Hematopoietic multipotent progenitor cell treated with erythropoietin and hydrocortisone succinate and interleukin-3 and kit ligand, for 17 days (in vitro differentiated cells): ENCODE measurements around the gene HSPA8.
"Not testable (repeated sequence)": the region's sequence is repeated elsewhere in the genome, so short reads cannot be mapped to it uniquely, and the experiment has no call there.

Experiments used
- DNase-seq: peaks from one replicate; pipeline ENCODE4 v3.0.0-alpha.2; 2015; ENCODE audit warnings: low spot score

HSPA8 gene

DNA sequence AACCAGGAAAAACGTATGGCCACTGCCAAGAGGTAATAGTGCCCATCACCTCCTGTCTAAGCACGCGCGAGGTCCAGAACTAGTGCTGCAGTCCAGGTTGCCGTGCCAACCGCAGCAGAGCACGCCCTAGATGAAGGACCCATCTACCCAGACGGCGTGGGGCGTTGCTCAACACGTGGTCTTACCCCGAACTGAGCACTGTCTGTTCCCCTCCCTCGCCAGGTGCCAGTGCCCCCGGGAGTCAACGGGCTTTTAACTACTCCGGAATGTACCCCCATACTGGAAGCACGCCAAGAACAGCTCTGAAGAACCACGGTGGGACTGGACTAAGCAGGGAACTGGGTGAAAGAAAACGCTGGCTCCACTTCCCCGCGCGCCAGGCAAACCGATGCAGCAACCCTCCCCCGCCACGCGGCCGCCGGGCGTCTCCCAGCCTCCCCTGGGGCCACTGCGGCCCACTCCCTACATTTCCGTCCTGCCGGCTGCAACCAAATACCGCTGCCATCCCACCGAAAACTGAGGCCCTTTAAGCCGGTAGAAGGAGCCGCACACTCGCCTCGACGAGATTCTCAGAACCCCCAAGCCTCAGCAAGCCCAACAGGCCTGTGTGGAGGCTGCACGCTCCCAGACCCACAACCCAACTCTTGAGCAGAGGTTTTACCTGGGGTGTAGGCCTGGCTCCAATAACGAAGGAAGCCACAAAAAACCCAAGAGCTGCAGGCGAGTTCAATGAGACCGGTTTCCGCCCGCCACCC, at the start of gene HSPA8:
Gene HSPA8, minus strand, starts transcription at position 734 of the 755 bp plus-strand sequence. CDS start 812 bp downstream, outside the sequence.
- DNase-seq = peak; percentile 85

GRCh38 chr11:123111465-123111864, 49.5 kb upstream of the HSPA8 start:
- DNase-seq = peak; percentile 29

DNA sequence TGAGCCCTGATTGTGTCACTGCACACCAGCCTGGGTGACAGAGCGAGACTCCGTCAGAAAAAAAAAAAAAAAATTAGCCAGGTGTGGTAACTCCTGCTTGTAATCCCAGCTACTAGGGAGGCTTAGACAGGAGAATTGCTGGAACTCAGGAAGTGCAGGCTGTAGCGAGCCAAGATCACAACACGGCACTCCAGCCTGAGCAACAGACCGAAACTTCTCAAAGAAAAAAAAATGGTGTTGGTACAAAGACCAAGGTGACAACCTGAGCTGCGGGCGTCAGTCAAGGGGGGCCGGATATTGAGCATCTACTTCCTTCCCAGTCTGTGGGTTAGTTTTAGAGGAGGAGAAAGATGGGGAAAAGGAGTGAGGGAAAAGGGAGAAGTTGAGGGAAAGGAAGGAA, 48.5 kb upstream of the HSPA8 start:
- DNase-seq = no peak

- no peak for DNase-seq
Observed at GRCh38 chr11:123107945-123108495, 46.1 kb upstream of the HSPA8 start.

DNA sequence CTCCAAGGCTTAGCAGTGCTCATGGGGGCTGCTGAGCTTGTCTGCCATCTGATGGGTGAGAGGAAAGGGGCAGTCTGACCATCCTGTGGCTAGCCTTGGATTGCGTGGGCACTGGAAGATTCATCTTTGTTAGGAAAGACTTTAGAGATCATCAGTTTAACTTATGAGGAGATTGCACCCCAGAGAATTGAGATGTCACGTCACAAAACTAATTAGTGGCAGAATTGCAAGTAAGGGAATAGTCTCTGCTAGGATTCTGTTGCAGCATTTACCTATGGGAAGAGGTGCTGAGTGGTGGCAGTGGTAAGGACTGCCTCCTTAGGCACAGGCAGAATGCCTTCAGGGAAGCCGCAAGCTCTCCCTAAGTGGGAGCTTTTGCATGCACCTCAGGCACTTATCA, 42.8 kb upstream of the HSPA8 start:
- no peak for DNase-seq

DNA sequence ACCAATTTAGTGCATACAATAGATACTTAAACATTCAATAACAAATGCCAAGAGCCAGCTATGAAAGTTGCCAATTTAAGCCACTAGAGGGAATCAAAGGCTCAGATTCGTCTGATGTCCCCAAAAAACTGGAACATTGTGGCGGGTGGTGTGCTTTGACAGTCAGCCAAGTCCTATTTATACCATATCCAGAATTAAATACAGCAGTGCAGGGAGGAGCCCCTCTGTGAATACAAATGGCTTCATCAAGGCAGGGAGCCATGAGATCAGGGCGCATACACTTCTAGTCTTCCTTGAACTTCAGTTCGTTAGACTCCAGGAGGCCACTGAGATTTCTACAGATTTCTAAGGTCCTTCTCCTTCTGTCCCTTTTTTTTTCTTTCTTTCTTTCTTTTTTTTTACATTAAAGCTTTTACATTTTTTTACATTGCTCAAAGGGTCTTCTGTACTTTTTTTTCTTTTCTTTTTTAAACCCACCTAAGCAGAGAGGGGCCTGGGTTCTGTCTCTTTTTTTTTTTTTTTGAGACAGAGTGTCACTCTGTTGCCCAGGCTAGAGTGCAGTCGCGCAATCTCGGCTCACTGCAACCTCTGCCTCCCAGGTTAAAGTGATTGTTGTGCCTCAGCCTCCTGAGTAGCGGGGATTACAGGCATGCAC, 41.5 kb upstream of the HSPA8 start:
- peak; percentile 10 for DNase-seq

- DNase-seq = no peak
Observed at GRCh38 chr11:123100379-123101085, 38.6 kb upstream of the HSPA8 start.

DNA sequence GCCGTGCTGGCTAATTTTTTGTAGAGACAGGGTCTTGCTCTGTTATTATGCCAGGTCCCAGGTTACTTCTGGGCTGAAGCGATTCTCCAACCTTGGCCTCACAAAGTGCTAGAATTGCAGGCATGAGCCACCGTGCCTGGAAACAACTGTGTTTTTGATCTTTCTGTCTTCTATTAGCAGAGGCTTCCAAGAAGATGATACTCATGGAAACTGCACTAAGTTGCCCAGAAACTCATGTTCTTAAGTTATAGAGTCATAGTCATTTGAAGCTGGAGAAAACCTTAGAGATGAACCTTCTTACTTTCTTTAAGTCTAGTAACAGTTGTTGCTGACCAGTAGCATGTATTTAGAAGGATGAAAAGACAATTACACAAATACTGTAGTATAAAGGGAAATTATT, 37.1 kb upstream of the HSPA8 start:
- no peak for DNase-seq

GRCh38 chr11:123093739-123094138, 31.8 kb upstream of the HSPA8 start:
- no peak for DNase-seq

- no peak for DNase-seq
Observed at GRCh38 chr11:123091506-123091905, 29.6 kb upstream of the HSPA8 start.

- not testable (repeated sequence) for DNase-seq
Observed at GRCh38 chr11:123090168-123090567, 28.2 kb upstream of the HSPA8 start.

GRCh38 chr11:123088896-123089295, 27.0 kb upstream of the HSPA8 start:
- not testable (repeated sequence) for DNase-seq

DNA sequence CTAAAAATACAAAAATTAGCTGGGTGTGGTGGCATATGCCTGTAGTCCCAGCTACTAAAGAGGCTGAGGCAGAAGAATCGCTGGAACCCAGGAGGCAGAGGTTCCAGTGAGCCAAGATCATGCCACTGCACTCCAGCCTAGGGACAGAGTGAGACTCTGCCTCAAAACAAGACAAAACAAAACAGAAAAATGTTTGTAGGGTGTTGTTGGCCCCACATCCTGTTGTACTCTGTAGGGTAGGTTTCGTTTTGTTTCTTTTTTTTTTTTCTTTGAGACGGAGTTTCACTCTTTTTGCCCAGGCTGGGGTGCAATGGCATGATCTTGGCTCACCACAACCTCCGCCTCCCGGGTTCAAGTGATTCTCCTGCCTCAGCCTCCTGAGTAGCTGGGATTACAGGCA, 25.7 kb upstream of the HSPA8 start:
- not testable (repeated sequence) for DNase-seq

- DNase-seq = no peak
Observed at GRCh38 chr11:123086305-123086704, 24.4 kb upstream of the HSPA8 start.

DNA sequence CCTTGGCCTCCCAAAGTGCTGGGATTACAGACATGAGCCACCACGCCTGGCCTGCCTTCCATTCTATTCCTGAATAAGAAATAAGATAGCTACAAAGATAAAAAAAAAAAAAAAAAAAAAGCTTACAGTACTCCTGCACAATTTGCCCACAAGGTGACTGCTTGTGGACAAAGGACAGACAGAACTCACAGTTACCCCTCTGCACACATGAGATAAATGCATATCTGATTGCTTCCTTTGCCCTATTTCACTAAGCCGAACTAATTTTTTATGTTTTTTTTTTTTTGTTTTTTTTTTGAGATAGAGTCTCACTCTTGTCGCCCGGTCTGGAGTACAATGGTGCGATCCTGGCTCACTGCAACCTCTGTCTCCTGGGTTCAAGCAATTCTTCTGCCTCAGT, 23.6 kb upstream of the HSPA8 start:
- DNase-seq = no peak

- DNase-seq = no peak
Observed at GRCh38 chr11:123084454-123084853, 22.5 kb upstream of the HSPA8 start.

GRCh38 chr11:123083623-123084029, 21.7 kb upstream of the HSPA8 start:
- DNase-seq = peak; percentile 72

DNA sequence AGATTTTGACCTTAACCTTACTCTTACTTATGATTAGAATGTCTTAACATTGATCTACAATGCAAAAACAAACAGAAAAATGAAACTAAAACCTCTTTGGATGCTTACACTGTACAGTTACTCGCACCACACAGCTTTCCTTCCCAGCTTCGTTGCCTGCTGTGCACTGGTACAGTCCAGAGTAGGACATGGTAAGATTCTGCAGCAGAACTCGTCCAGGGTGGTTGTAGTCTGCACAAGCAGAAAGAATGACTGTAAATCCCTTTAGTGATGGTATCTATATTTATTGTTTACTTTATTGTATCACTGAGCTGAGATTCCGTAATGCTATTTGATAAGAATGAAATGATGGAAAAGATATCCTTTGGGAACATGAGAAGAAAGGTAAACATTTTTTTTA, 21.0 kb upstream of the HSPA8 start:
- DNase-seq = no peak

- no peak for DNase-seq
Observed at GRCh38 chr11:123080015-123080414, 18.1 kb upstream of the HSPA8 start.

GRCh38 chr11:123076484-123076883, 14.5 kb upstream of the HSPA8 start:
- no peak for DNase-seq

DNA sequence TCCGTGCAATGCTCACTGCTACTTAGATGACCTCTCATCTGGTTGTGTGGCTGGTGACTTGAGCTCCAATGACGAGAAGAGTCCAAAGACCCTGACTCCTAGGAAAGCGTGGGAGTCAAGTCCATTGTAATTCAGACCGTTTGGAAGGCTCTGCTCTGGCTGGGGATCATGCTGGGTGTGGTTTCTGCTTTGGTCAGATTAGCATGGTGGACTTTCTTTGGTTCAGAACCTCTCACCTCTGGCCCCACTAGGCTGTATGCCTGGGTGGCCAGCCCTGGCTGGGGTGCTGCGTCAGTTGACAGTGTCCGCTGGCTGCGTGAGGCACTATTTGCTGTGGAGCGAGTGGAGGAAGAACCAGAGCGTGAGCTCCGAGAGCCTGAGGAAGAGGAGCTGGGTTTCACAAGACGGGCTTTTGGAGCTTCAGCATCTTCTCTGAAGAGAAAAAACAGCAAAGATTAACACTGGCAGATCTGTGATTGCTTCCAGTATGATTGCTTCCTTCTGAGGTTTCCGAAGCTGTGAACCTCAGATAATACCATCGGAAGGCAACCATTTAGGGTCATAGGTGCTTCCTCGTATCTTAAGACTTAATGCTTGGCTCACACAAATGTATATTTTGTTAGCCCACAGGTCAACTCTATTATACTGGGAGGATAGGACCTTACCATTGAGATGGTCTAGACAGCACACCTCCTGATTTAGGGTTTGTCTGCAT, 11.6 kb upstream of the HSPA8 start:
- no peak for DNase-seq

DNA sequence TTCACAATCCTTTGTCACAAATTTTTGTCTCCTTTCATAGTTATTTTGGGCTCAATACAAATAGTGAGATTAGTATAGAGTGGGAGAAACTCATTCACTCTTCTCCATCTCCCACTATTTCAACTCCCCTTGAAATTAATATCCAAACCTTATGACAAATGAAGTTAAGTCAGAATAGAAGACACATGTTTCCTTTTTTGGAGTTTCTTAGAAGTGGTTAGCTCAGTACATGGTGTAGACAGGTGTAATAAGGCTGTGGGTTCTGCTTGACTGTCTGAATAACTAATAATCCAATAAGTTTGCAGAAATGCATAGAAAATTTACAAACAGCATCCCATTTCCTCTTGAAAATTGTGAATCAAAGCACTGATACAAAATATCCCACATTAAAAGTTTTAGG, 10.8 kb upstream of the HSPA8 start:
- no peak for DNase-seq
